Stomach (tissue), 9 donors: Measurements from ENCODE around the gene IAPP. TPM values are rescaled to one million over a fixed set of nuclear protein-coding genes. Genes with fewer than 3 reads are reported as not detected.
"Not testable (repeated sequence)": the region's sequence is repeated elsewhere in the genome, so short reads cannot be mapped to it uniquely, and the experiment has no call there.

Experiments used
- DNase-seq, 2 donors: peaks; one replicate each; pipeline versions ENCODE4 v3.0.0 to v3.0.0-alpha.2; 2013 to 2019
- H3K27ac ChIP-seq, 5 donors: fragments of 200-600 bp in 4 of 5; sonication (generic) in 4 of 5; one replicate each; pipeline ENCODE4 v1.5.1; 2013 to 2019; ENCODE audit warnings: mild to moderate bottlenecking in 1 of 5, moderate library complexity in 1 of 5
- H3K27me3 ChIP-seq, 3 donors: fragments of 200-600 bp; sonication (generic); one replicate each; pipeline ENCODE4 v1.5.1; 2017 to 2019; ENCODE audit warnings: mixed run types in 1 of 3
- H3K36me3 ChIP-seq, 4 donors: fragments of 200-600 bp; sonication (generic); 1 replicate in 3 of 4; 2 replicates in 1 of 4; pipeline ENCODE4 v1.5.1; 2016 to 2019
- H3K4me1 ChIP-seq, 4 donors: fragments of 200-600 bp; sonication (generic); one replicate each; pipeline ENCODE4 v1.5.1; 2016 to 2019
- H3K4me3 ChIP-seq, 4 donors: fragments of 200-600 bp; sonication (generic) in 3 of 4; one replicate each; pipeline ENCODE4 v1.5.1; 2016 to 2019; ENCODE audit warnings: mild to moderate bottlenecking in 1 of 4
- H3K9me3 ChIP-seq, 4 donors: fragments of 200-600 bp; sonication (generic); one replicate each; pipeline ENCODE4 v1.5.1; 2016 to 2019
- CTCF ChIP-seq, 7 experiments: fragments of 450-650 bp in 4 of 7; fragments of 200-600 bp in 3 of 7; sonication (generic) in 3 of 7; IDR thresholded peaks; one replicate each; pipeline ENCODE4 v1.5.1; 2016 to 2019; ENCODE audit warnings: antibody characterized with exemption in 7 of 7, control low read depth in 2 of 7, mild to moderate bottlenecking in 1 of 7
- EP300 ChIP-seq: sonication (generic); formaldehyde crosslinking; IDR thresholded peaks from one replicate; pipeline ENCODE4 v1.6.1; 2017; ENCODE audit warnings: antibody characterized with exemption
- POLR2A ChIP-seq, 4 donors: fragments of 450-650 bp; IDR thresholded peaks; one replicate each; pipeline ENCODE4 v1.6.1; 2016; ENCODE audit warnings: antibody characterized with exemption in 4 of 4, control low read depth in 2 of 4, mild to moderate bottlenecking in 1 of 4, moderate library complexity in 1 of 4
- POLR2AphosphoS5 ChIP-seq, 3 donors: sonication (generic); formaldehyde crosslinking; IDR thresholded peaks; one replicate each; pipeline ENCODE4 v1.6.1; 2016; ENCODE audit warnings: antibody characterized with exemption in 3 of 3
- WGBS, 5 donors: extraction: QIAGEN DNeasy Blood & Tissue Kit in 3 of 5; methylation state at CpG; one replicate each; pipeline versions ENCODE4 v1.1.5 to v1.1.7; 2013 to 2018; 5-methylcytosine and 5-hydroxymethylcytosine counted together
- intact Hi-C: fragments of 100-400 bp; cut with DNase I; formaldehyde crosslinking; loops from one replicate; pipeline ENCODE4 v1.15.1; 2023; ENCODE audit warnings: low total_unique reads
- polyA plus RNA-seq, 3 donors: library from polyadenylated mRNA; stranded (reverse); fragments of 200-250 nt; gene quantifications; one replicate each; pipeline ENCODE4 v1.2.3, GENCODE V29; 2013
- total RNA-seq, 5 donors: library from RNA; depleted of rRNA; stranded (reverse); fragments of >200 nt; gene quantifications; one replicate each; pipeline versions ENCODE4 v1.1.0 to v1.2.3, GENCODE V29; 2014 to 2016
- donor health status: healthy with polysubstance abuse.
- donor health status: Bipolar disorder and iron deficiency.
- donor health status: healthy.

IAPP gene
- total and polyA plus RNA-seq, 8 donors = 0.15 to 1.2 TPM; not detected in 6

GRCh38 chr12:21416511-21417121, 43.9 kb downstream of the IAPP start:
- Histone ChIP-seq H3K9me3 (no peaks in the 10 kb centered on the region), H3K4me3 (no peak overlapping the region), H3K27ac (no peak overlapping the region), H3K27me3 (no peaks in the 10 kb centered on the region), H3K36me3 (no peaks in the 10 kb centered on the region), H3K4me1 (no peaks in the 10 kb centered on the region)
- TF ChIP-seq POLR2A (IDR thresholded peaks at IDR 0.05) (no peak), POLR2AphosphoS5 (IDR thresholded peaks at IDR 0.05) (no peak), CTCF (IDR thresholded peaks at IDR 0.05) (no peak), EP300 (no peak)
- intact Hi-C loops = no loop called here
- WGBS, 5 donors = 56 to 64% (median 61%) methylated on average over 4 of the region's 4 CpGs
- DNase-seq = no peak

GRCh38 chr12:21418398-21418797, 45.7 kb downstream of the IAPP start:
- 79 to 88% (median 84%) methylated on average over 5 of the region's 5 CpGs for WGBS, 5 donors
- H3K9me3 ChIP-seq, H3K4me1 ChIP-seq, DNase-seq, H3K36me3 ChIP-seq, intact Hi-C loops, H3K27me3 ChIP-seq, H3K27ac ChIP-seq, H3K4me3 ChIP-seq: not testable (repeated sequence)

- H3K27me3 ChIP-seq, H3K36me3 ChIP-seq, DNase-seq, intact Hi-C loops, H3K4me1 ChIP-seq, H3K9me3 ChIP-seq, H3K4me3 ChIP-seq, H3K27ac ChIP-seq: not testable (repeated sequence)
- 83 to 94% (median 85%) methylated on average over 19 to 30 of the region's 30 CpGs for WGBS, 5 donors
Observed at GRCh38 chr12:21419009-21419699, 46.5 kb downstream of the IAPP start.

GRCh38 chr12:21428241-21428640, 55.5 kb downstream of the IAPP start:
- Histone ChIP-seq H3K9me3 (no peaks in the 10 kb centered on the region), H3K27ac (no peak overlapping the region), H3K36me3 (no peaks in the 10 kb centered on the region), H3K4me1 (no peaks in the 10 kb centered on the region), H3K4me3 (no peak overlapping the region), H3K27me3 (peaks cover 0 to 14% (median 0%) of the 10 kb centered on the region in 3 donors)
- no peak for TF ChIP-seq POLR2AphosphoS5 (IDR thresholded peaks at IDR 0.05)
- no peak for TF ChIP-seq EP300
- TF ChIP-seq POLR2A (IDR thresholded peaks at IDR 0.05) = no peak
- no peak for TF ChIP-seq CTCF (IDR thresholded peaks at IDR 0.05)
- no peak for DNase-seq
- 61 to 82% (median 76%) methylated on average over 4 of the region's 4 CpGs for WGBS, 5 donors
- intact Hi-C loops = no loop called here

Other genes with a start within 250 kb of the IAPP start
- not detected for gene SLCO1B1, start 241.7 kb upstream of the IAPP start, total RNA-seq
- gene SLCO1B1, start 241.7 kb upstream of the IAPP start, polyA plus RNA-seq = not detected
- not detected for gene SLCO1A2, start 38.0 kb upstream of the IAPP start, total RNA-seq
- not detected for gene SLCO1A2, start 38.0 kb upstream of the IAPP start, polyA plus RNA-seq
- 10 to 100 TPM in 3 of 5 donors, 1 to 10 TPM in 2; 3.5 to 39.1 (median 22.2) TPM for gene PYROXD1, start 64.8 kb downstream of the IAPP start, total RNA-seq
- gene PYROXD1, start 64.8 kb downstream of the IAPP start, polyA plus RNA-seq = 10 to 100 TPM; 11.7 to 18.8 (median 13.4) TPM
- gene RECQL, start 128.7 kb downstream of the IAPP start, total RNA-seq = 10 to 100 TPM in 3 of 5 donors, 1 to 10 TPM in 2; 4.3 to 56.5 (median 18.3) TPM
- 10 to 100 TPM in 2 of 3 donors, 1 to 10 TPM in 1; 9.6 to 12.8 (median 12.5) TPM for gene RECQL, start 128.7 kb downstream of the IAPP start, polyA plus RNA-seq
- gene GOLT1B, start 128.9 kb downstream of the IAPP start, total RNA-seq = 10 to 100 TPM in 4 of 5 donors, 1 to 10 TPM in 1; 9.3 to 52.1 (median 16.8) TPM
- gene GOLT1B, start 128.9 kb downstream of the IAPP start, polyA plus RNA-seq = 10 to 100 TPM; 11.0 to 15.5 (median 11.4) TPM
- 1 to 10 TPM in 1 of 5 donors, not detected in 4; 1.1 TPM for gene SPX, start 153.4 kb downstream of the IAPP start, total RNA-seq
- gene SPX, start 153.4 kb downstream of the IAPP start, polyA plus RNA-seq = 1 to 10 TPM in 1 of 3 donors, under 1 TPM in 2; 0.28 to 1.6 (median 0.92) TPM
- gene GYS2, start 231.9 kb downstream of the IAPP start, total RNA-seq = not detected
- gene GYS2, start 231.9 kb downstream of the IAPP start, polyA plus RNA-seq = under 1 TPM in 1 of 3 donors, not detected in 2; 0.33 TPM